GM12878 (cell line): Measurements from ENCODE around the gene CDCA8. TPM values are rescaled to one million over a fixed set of nuclear protein-coding genes. Genes with fewer than 3 reads are reported as not detected.

Experiments used
- CREM ChIP-seq: IDR thresholded peaks from 2 replicates; pipeline ENCODE4 v1.6.1; 2014; ENCODE audit warnings: antibody characterized with exemption, low read depth
- CTCF ChIP-seq, 3 experiments: IDR thresholded peaks in 2 of 3; conservative IDR thresholded peaks in 1 of 3; 2 replicates each; pipeline ENCODE4 v1.5.1; 2011; ENCODE audit warnings: low read depth in 3 of 3, low read length in 3 of 3, mild to moderate bottlenecking in 3 of 3, control low read depth in 2 of 3, moderate library complexity in 2 of 3, inconsistent platforms in 1 of 3, mixed read lengths in 1 of 3; ENCODE audit not compliant: control insufficient read depth in 2 of 3, insufficient read depth in 1 of 3; ENCODE audit errors: extremely low read depth in 1 of 3
- EED ChIP-seq: sonication (generic); IDR thresholded peaks from 2 replicates; pipeline ENCODE4 v1.6.1; 2016; ENCODE audit warnings: antibody characterized with exemption, low read depth
- EP300 ChIP-seq, 2 experiments: fragments of 150-350 bp in 1 of 2; IDR thresholded peaks; 2 replicates each; pipeline ENCODE4 v1.6.1; 2011 to 2012; ENCODE audit warnings: low read depth in 2 of 2, low read length in 2 of 2, borderline replicate concordance in 1 of 2, improper control_type of control experiment in 1 of 2, inconsistent platforms in 1 of 2; ENCODE audit not compliant: control insufficient read depth in 1 of 2
- ETV6 ChIP-seq, 2 experiments: fragments of 450-650 bp in 1 of 2; IDR thresholded peaks in 1 of 2; conservative IDR thresholded peaks in 1 of 2; 2 replicates each; pipeline ENCODE4 v1.6.1; 2014; ENCODE audit warnings: antibody characterized with exemption in 1 of 2, borderline replicate concordance in 1 of 2, low read depth in 1 of 2, mild to moderate bottlenecking in 1 of 2, moderate library complexity in 1 of 2
- FOXM1 ChIP-seq: IDR thresholded peaks from 2 replicates; pipeline ENCODE4 v1.6.1; 2012; ENCODE audit warnings: low read depth, mild to moderate bottlenecking, inconsistent platforms, low read length, moderate library complexity
- IKZF1 ChIP-seq: fragments of 450-650 bp; conservative IDR thresholded peaks from 2 replicates; pipeline ENCODE4 v1.6.1; 2017; ENCODE audit warnings: antibody characterized with exemption, mild to moderate bottlenecking
- IKZF2 ChIP-seq, 2 experiments: fragments of 450-650 bp; IDR thresholded peaks; 2 replicates each; pipeline ENCODE4 v1.6.1; 2017; ENCODE audit warnings: mild to moderate bottlenecking in 2 of 2, moderate library complexity in 2 of 2
- MEF2A ChIP-seq: IDR thresholded peaks from 2 replicates; pipeline ENCODE4 v1.6.1; 2011; ENCODE audit warnings: low read depth, mild to moderate bottlenecking, low read length, moderate library complexity; ENCODE audit not compliant: insufficient read depth
- SIX5 ChIP-seq: IDR thresholded peaks from 2 replicates; pipeline ENCODE4 v1.6.1; 2011; ENCODE audit warnings: mild to moderate bottlenecking, low read depth, low read length, moderate library complexity; ENCODE audit not compliant: severe bottlenecking
- TARDBP ChIP-seq: IDR thresholded peaks from 2 replicates; pipeline ENCODE4 v1.6.1; 2016; ENCODE audit warnings: borderline replicate concordance
- YY1 ChIP-seq: IDR thresholded peaks from 2 replicates; pipeline ENCODE4 v1.6.1; 2011; ENCODE audit warnings: low read depth, mild to moderate bottlenecking, low read length
- polyA plus RNA-seq, 11 experiments: library from polyadenylated mRNA; depleted of rRNA in 4 of 11; unstranded in 6 of 11; stranded (reverse) in 5 of 11; fragments of >200 nt; fragmentation: Nextera tagmentation in 4 of 11; fragmentation: Illumina TruSeq in 1 of 11; extraction: Ambion mirVana in 4 of 11; extraction: Trizol in 1 of 11; gene quantifications; 1 replicate in 1 of 11; 2 replicates in 10 of 11; pipeline versions ENCODE4 v1.2.1 to v1.2.3, GENCODE V29; 2011 to 2016; ENCODE audit warnings: inconsistent platforms in 2 of 11, missing spikeins in 2 of 11, low read depth in 1 of 11
- total RNA-seq, 4 experiments: library from RNA; depleted of rRNA in 3 of 4; stranded (reverse); fragments of >200 nt in 3 of 4; fragmentation: Illumina TruSeq in 1 of 4; extraction: Trizol in 1 of 4; gene quantifications; 2 replicates each; pipeline versions ENCODE4 v1.2.1 to v1.2.3, GENCODE V29; 2013 to 2021
- TF ChIP-seq, protein P1 (sequence below): fragments of 450-650 bp; IDR thresholded peaks from 2 replicates; pipeline ENCODE4 v1.6.1; 2017; ENCODE audit warnings: low read depth, mild to moderate bottlenecking, moderate library complexity

The CDCA8 gene
- total and polyA plus RNA-seq, 10 of the 15 experiments (the other 5 are each of a cell fraction or from before 2014, with no cell fraction given), result 21.3 to 98.1 (median 61.4) TPM

DNA sequence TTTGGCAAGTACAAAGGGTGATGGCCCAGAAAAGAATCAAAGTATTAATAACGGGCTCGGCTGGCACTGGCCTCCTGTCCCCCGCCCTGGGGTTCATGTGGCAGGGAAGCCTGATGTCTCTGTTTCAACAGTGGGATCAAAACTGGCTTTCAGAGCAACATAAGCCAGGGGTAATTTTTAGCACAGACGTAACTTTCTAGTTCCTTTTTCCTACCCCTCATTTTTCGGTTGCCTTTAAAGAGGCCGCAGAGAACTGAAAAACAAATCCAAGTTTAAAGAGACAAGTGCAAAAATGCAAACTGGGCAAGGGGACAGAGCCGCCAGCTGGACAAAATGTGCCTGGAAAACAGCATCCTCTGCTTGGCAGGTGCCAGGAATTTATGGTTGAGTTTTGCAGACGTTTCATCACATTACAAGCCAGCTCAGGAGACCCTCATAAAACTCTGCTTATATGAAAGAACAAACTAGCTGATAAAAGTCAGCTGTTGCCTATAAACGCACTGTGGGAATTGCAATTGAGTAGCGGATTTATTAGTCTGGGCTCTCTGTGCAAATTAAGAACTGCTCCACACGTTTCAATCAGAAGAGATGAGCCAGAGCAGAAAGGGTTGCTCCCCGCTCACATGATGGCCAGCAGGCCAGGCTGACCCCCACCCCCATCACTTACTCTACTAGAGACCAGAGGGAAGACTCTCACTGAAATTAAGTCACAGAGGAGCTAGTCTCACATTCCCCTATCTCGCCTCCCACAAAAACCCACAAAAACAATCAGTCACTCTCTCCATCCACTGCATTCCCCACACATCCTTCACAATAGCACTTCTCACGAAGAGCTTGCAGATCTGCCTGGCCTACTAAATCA lies 15.8 kb upstream of the CDCA8 start (continued):
- TF ChIP-seq, protein P1, sequence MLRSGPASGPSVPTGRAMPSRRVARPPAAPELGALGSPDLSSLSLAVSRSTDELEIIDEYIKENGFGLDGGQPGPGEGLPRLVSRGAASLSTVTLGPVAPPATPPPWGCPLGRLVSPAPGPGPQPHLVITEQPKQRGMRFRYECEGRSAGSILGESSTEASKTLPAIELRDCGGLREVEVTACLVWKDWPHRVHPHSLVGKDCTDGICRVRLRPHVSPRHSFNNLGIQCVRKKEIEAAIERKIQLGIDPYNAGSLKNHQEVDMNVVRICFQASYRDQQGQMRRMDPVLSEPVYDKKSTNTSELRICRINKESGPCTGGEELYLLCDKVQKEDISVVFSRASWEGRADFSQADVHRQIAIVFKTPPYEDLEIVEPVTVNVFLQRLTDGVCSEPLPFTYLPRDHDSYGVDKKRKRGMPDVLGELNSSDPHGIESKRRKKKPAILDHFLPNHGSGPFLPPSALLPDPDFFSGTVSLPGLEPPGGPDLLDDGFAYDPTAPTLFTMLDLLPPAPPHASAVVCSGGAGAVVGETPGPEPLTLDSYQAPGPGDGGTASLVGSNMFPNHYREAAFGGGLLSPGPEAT, result peak; percentile 66; the same call in 1 of the 2 replicates
- TF ChIP-seq EED (peak; percentile 45; the same call in 1 of the 2 replicates), CTCF (IDR thresholded peaks at IDR 0.05 in 2 of 3, conservative IDR thresholded peaks at IDR 0.05 in 1 of 3; ENCODE audit: control insufficient read depth in 2 of 3, extremely low read depth in 1 of 3, insufficient read depth in 1 of 3, low read depth in 3 of 3, low read length in 3 of 3) (peak in 1 of 3 experiments; percentile 14; a peak in 2 of 6 replicates), SIX5 (no peak), YY1 (no peak), ETV6 (conservative IDR thresholded peaks at IDR 0.05 in 1 of 2, IDR thresholded peaks at IDR 0.05 in 1 of 2; ENCODE audit: borderline replicate concordance in 1 of 2, low read depth in 1 of 2) (0 out of 4 replicates have a peak, but pooled peaks of 1 of the 2 experiments have one; percentile 14), EP300 (IDR thresholded peaks at IDR 0.05; ENCODE audit: borderline replicate concordance in 1 of 2, control insufficient read depth in 1 of 2, low read depth in 2 of 2, low read length in 2 of 2) (peak in 1 of 2 experiments; percentile 44; a peak in 1 of 4 replicates), IKZF1 (peak; percentile 58; the same call in 1 of the 2 replicates), MEF2A (peak; percentile 68), CREM (0 out of 2 replicates have a peak, but pooled peaks have one; percentile 14), IKZF2 (IDR thresholded peaks at IDR 0.05) (peak; percentile 52 to 56; a peak in 2 of 4 replicates), FOXM1 (no peak), TARDBP (no peak)
